C4-2B (cell line): ENCODE results near the gene RNF25.
A peak's percentile ranks its signal among the peaks of the same experiment; 100 is the strongest.

ENCODE experiments used
- ZFX ChIP-seq: fragments of 450-650 bp; IDR thresholded peaks from 2 replicates; pipeline ENCODE4 v1.6.1; 2017
- TF ChIP-seq, protein P1 (sequence below): fragments of 450-650 bp; conservative IDR thresholded peaks from 2 replicates; pipeline ENCODE4 v1.5.1; 2017; ENCODE audit warnings: mild to moderate bottlenecking

DNA sequence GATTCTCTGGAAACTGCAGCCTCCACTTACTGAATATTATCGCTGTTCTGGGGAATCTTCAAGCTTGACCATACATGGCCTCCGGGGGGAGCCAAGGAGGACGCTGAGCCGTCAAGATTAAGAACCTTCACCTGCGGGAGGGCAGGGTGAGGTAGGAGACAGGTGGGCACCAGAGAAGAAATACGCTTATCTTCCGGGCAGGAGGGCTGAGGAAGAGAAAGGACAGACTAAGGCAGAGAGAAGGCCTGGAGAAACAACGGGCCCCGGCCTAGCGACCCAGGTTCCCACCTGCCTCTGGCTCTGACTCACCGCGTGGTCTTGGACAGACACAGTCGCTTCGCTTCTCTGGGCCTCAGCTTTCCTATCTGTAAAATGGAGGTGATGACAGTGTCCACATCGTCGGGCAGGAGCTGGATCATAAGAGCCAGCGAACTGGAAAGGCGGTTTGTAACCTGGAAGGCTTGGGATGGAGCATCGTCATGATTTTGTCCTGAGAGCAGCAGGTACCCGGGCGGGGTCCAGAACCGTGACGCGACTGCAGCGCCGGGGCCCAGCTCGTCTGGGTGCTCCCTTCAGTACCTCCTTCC, 13.0 kb downstream of the RNF25 start:
- TF ChIP-seq, protein P1, sequence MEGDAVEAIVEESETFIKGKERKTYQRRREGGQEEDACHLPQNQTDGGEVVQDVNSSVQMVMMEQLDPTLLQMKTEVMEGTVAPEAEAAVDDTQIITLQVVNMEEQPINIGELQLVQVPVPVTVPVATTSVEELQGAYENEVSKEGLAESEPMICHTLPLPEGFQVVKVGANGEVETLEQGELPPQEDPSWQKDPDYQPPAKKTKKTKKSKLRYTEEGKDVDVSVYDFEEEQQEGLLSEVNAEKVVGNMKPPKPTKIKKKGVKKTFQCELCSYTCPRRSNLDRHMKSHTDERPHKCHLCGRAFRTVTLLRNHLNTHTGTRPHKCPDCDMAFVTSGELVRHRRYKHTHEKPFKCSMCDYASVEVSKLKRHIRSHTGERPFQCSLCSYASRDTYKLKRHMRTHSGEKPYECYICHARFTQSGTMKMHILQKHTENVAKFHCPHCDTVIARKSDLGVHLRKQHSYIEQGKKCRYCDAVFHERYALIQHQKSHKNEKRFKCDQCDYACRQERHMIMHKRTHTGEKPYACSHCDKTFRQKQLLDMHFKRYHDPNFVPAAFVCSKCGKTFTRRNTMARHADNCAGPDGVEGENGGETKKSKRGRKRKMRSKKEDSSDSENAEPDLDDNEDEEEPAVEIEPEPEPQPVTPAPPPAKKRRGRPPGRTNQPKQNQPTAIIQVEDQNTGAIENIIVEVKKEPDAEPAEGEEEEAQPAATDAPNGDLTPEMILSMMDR, result peak; percentile 72
- TF ChIP-seq ZFX, result peak; percentile 69
